Activated CD4-positive, alpha-beta T cell treated with anti-CD3 and anti-CD28 coated beads, Interleukin-2, amount 50 U/mL, for 48 hours (primary cell): Measurements from ENCODE around the gene FNDC3A.
"Not testable (repeated sequence)": the region's sequence is repeated elsewhere in the genome, so short reads cannot be mapped to it uniquely, and the experiment has no call there.

Source experiments
- DNase-seq, 2 experiments: peaks; one replicate each; pipeline ENCODE4 v3.0.0-alpha.2; 2020

The FNDC3A gene

GRCh38 chr13:49148405-49148804 is 172.7 kb downstream of the FNDC3A start:
- DNase-seq: no peak

GRCh38 chr13:49157955-49158584 is 182.4 kb downstream of the FNDC3A start:
- not testable (repeated sequence) for DNase-seq

GRCh38 chr13:49163162-49163561 is 187.4 kb downstream of the FNDC3A start:
- DNase-seq: not testable (repeated sequence)

GRCh38 chr13:49164712-49165111 is 189.0 kb downstream of the FNDC3A start:
- DNase-seq: no peak

- no peak for DNase-seq
Measured at GRCh38 chr13:49165798-49166752, 190.4 kb downstream of the FNDC3A start.

GRCh38 chr13:49171359-49171758 is 195.6 kb downstream of the FNDC3A start:
- no peak for DNase-seq

- no peak for DNase-seq
Measured at GRCh38 chr13:49183672-49184325, 208.1 kb downstream of the FNDC3A start.

- no peak for DNase-seq
Measured at GRCh38 chr13:49184621-49185020, 208.9 kb downstream of the FNDC3A start.

GRCh38 chr13:49185264-49185663 is 209.6 kb downstream of the FNDC3A start:
- DNase-seq: no peak

GRCh38 chr13:49190901-49191300 is 215.2 kb downstream of the FNDC3A start:
- DNase-seq: no peak

- no peak for DNase-seq
Measured at GRCh38 chr13:49206641-49207040, 230.9 kb downstream of the FNDC3A start.

GRCh38 chr13:49208619-49209018 is 232.9 kb downstream of the FNDC3A start:
- no peak for DNase-seq

- no peak for DNase-seq
Measured at GRCh38 chr13:49210114-49210513, 234.4 kb downstream of the FNDC3A start.

- DNase-seq: no peak
Measured at GRCh38 chr13:49210669-49211068, 235.0 kb downstream of the FNDC3A start.

- DNase-seq: no peak
Measured at GRCh38 chr13:49213539-49213938, 237.8 kb downstream of the FNDC3A start.

GRCh38 chr13:49213997-49214916 is 238.5 kb downstream of the FNDC3A start:
- DNase-seq: no peak

GRCh38 chr13:49214917-49215376 is 239.2 kb downstream of the FNDC3A start:
- DNase-seq: peak; percentile 29 to 49

GRCh38 chr13:49216334-49216733 is 240.6 kb downstream of the FNDC3A start:
- no peak for DNase-seq

GRCh38 chr13:49217962-49218492 is 242.3 kb downstream of the FNDC3A start:
- no peak for DNase-seq

- no peak for DNase-seq
Measured at GRCh38 chr13:49218493-49219051, 242.9 kb downstream of the FNDC3A start.

- peak; percentile 18 to 19 for DNase-seq
Measured at GRCh38 chr13:49219647-49220035, 243.9 kb downstream of the FNDC3A start.
